ENCODE results near the gene CLUH. TPM values are rescaled to one million over a fixed set of nuclear protein-coding genes. Genes with fewer than 3 reads are reported as not detected.

The CLUH gene
- total RNA-seq, 1 donor from 2014 or later: 65.7 TPM

DNA sequence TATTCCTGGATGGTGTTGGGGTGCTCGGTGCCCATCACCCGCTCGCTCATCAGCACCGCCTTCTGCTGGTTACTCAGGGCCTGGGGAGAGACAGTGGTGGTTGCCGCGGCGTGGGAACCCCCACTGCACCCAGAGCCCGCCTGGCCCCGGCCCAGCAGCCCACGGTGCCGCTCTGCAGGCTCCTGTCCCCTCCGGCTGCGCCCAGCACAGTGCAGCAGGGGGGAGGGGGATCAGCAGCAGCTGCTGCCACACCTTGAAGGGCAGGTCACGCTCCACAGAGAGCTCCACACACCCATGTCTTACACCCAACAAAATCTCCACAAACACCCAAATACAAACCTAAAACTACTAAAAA lies 18.8 kb downstream of the CLUH start:
- no peak for TF ChIP-seq CTCF (conservative IDR thresholded peaks at IDR 0.05; ENCODE audit: low read depth, low read length)
- no peak overlapping the region for H3K4me3 ChIP-seq (ENCODE audit: low read depth, low read length)
- no peak for DNase-seq (ENCODE audit: low read depth)

DNA sequence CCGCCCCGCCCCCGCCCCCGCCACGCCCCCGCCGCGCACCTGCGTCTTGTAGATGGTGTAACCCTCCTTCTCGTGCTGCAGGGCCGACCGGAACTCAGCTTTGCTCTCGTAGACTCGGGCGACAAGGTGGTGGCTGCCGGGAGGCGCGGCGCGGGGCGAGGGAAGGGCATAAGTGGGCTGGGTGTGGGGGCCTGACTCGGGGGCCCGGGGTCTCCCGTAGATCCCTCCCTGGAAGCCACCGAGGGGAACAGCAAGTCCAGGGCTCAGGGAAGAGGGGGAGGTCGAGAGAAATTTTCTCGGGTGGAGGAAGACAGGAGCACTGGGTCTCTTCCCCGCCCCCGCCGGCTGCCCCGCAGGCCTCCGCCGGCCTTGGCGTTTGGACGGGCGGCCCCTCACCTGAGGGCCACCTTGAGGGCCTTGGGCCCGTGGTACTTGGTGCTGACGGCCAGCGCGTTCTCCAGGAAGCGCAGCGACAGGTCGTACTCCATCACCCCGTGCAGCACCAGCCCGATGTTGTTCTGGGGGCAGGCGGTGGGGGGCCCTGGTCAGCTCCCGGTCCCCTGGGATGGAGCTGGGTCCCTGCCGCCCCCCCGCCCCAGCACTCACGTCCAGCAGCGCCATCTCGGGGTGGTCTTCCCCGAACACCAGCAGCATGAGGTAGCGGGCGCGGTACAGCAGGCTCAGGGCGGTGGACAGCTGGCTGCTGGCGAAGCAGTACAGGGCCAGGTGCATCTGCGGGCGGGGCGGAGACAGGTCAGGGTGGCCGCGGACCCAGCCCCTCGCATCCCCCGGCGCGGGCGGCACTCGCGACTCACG lies 19.4 kb downstream of the CLUH start:
- TF ChIP-seq CTCF (conservative IDR thresholded peaks at IDR 0.05; ENCODE audit: low read depth, low read length): no peak
- no peak for DNase-seq (ENCODE audit: low read depth)
- no peak overlapping the region for H3K4me3 ChIP-seq (ENCODE audit: low read depth, low read length)

DNA sequence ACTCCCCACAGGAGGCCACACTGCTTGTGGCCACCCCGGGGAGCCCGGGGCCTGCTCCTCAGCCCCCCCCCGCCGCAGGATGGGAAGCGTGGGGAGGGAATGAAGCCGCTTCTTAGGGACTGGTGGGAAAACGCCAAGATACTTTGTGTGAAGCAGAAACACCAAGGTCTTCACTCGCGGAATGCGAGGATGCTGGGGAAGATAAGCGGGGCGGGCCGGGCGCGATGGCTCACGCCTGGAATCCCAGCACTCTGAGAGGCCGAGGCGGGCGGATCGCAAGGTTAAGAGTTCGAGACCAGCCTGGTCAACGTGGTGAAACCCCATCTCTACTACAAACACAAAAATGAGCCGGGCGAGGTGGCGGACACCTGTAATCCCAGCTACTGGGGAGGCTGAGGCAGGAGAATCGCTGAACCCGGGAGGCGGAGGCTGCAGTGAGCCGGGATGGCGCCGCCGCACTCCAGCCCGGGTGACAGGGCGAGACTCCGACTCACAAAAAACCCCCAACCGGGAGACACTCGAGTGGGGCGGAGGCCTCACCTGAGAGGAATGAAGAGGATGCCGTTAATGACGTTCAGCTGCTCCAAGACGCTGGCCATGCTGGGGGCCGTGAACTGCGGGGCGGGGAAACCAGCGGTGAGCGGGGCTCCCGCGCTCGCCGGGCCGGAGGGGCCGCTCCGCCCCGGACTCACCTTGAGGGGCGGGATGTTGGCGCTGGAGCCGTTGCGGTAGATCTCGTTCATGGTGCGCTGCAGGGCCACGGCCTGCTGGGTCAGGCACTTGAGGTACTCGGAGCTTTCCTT lies 20.3 kb downstream of the CLUH start:
- no peak for DNase-seq (ENCODE audit: low read depth)
- no peak overlapping the region for H3K4me3 ChIP-seq (ENCODE audit: low read depth, low read length)
- TF ChIP-seq CTCF (conservative IDR thresholded peaks at IDR 0.05; ENCODE audit: low read depth, low read length): no peak

DNA sequence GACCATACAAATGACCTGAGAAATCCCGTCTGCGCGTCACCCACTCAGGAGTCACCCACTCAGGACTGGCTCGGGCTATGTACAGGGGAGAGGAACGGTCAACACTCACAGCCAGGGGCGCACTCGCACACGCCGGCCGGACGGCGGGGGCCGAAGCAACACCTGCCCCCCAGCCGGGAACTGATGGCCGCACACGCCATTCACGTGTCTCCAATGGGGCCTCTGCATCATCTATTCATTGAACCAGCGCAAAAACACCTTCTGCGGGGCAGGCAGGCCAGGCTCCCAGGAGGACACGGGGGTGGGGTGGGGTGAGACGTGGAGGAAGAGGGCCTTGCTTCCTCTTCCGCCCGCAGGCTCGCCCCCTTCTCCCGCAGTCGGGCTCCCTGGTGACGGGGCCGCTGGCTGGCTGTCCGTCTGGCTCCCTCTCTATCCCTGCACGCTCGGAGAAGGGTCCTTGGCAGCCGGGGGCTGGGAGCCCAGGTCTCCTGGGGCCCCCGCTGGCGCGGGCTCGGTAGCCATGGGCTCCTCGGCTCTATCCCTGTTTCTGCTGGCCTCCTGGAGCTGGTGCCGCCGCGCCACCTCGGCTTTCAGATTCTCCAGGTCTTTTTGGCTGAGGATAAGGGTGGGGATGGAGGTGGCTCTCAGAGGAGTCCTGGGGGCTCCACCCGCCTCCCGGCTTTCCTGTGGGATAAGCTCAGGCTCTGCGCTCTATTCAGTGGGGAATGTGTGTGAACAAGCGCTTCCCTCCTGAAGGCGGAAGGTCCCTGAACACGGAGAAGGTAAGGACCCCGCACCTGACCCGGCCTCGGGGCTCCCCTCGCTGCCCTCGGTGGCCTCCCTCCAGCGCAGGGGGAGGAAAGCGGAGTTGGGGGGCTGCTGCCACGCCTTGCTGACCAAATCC lies 21.1 kb downstream of the CLUH start:
- DNase-seq (ENCODE audit: low read depth): no peak
- TF ChIP-seq CTCF (conservative IDR thresholded peaks at IDR 0.05; ENCODE audit: low read depth, low read length): no peak
- no peak overlapping the region for H3K4me3 ChIP-seq (ENCODE audit: low read depth, low read length)

GRCh38 chr17:2689411-2690164 lies 22.0 kb downstream of the CLUH start:
- no peak for DNase-seq (ENCODE audit: low read depth)
- no peak for TF ChIP-seq CTCF (conservative IDR thresholded peaks at IDR 0.05; ENCODE audit: low read depth, low read length)

More at GRCh38 chr17:2689411-2690164, 22.0 kb downstream of the CLUH start:
- no peak overlapping the region for H3K4me3 ChIP-seq (ENCODE audit: low read depth, low read length)

All from epithelial cell of proximal tubule (primary cell).